ENCODE results near the gene SMC6. TPM values are rescaled to one million over a fixed set of nuclear protein-coding genes. Genes with fewer than 3 reads are reported as not detected.

Gene SMC6
- total RNA-seq, 1 donor from 2014 or later: 127 TPM

- CTCF ChIA-PET: interaction anchor here (1.1 kb wide), 1 partner anchor 75 kb away, joined by 3 read pairs; no protein-coding TSS in a partner anchor
- no peaks in the 10 kb centered on the region for H3K9me3 Mint-ChIP-seq
- intact Hi-C loops (cut with micrococcal nuclease): no loop called here
- DNase-seq (no peak), ATAC-seq (ENCODE audit: low read depth) (no peak)
- H3K27ac Mint-ChIP-seq: peak overlapping the region; percentile 50
- peaks cover 46% of the 10 kb centered on the region for H3K4me1 Mint-ChIP-seq
- H3K4me3 Mint-ChIP-seq: no peak overlapping the region
- POLR2A ChIA-PET: interaction anchor here (0.7 to 1.6 kb wide), 2 partner anchors 13 to 56 kb away, joined by 3 to 4 read pairs; no protein-coding TSS in a partner anchor
- H3K27me3 Mint-ChIP-seq: no peaks in the 10 kb centered on the region
- peaks cover 54% of the 10 kb centered on the region for H3K36me3 Mint-ChIP-seq (ENCODE audit: low read depth)
- no peak for TF ChIP-seq CTCF (IDR thresholded peaks at IDR 0.05)
These were observed 5.7 kb downstream of the SMC6 start for GRCh38 chr2:17747684-17748452.

DNA sequence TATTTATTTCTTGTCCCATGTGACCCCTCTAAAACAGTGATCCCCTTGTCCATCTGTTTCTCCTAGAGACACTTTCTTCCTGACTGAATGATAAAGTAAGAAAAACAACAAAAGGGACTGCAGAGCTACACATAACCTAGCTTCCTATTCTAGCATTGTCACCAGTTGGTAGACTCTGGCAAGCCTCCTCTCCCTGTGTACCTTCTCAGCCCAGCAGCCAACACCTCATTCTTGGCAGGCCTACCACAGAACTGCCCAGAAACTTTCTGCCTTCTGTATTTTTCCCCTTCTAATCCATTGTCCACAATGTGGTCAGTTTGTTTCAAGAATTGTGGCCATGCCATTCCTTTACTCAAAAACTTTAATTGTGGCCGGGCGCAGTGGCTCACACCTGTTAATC is 13.4 kb downstream of the SMC6 start:
- POLR2A ChIA-PET: interaction anchor here (0.6 to 0.7 kb wide), 2 partner anchors 46 to 66 kb away, joined by 3 to 5 read pairs; no protein-coding TSS in a partner anchor
- no peak for ATAC-seq (ENCODE audit: low read depth)
- TF ChIP-seq CTCF (IDR thresholded peaks at IDR 0.05): no peak
- peaks cover 87% of the 10 kb centered on the region for H3K36me3 Mint-ChIP-seq (ENCODE audit: low read depth)
- peak overlapping the region; percentile 20 for H3K27ac Mint-ChIP-seq
- peaks cover 7% of the 10 kb centered on the region for H3K4me1 Mint-ChIP-seq
- no peaks in the 10 kb centered on the region for H3K27me3 Mint-ChIP-seq
- H3K9me3 Mint-ChIP-seq: no peaks in the 10 kb centered on the region
- H3K4me3 Mint-ChIP-seq: no peak overlapping the region
- no peak for DNase-seq
- intact Hi-C loops (cut with micrococcal nuclease): no loop called here
- CTCF ChIA-PET: interaction anchor here (1.2 kb wide), 1 partner anchor 90 kb away, joined by 3 read pairs; no protein-coding TSS in a partner anchor

GRCh38 chr2:17736989-17737388 is 16.6 kb downstream of the SMC6 start:
- CTCF ChIA-PET: interaction anchor here (1.3 kb wide), 1 partner anchor 94 kb away, joined by 4 read pairs; no protein-coding TSS in a partner anchor
- Mint-ChIP-seq H3K4me3 (no peak overlapping the region), H3K27ac (peak overlapping the region; percentile 24), H3K36me3 (ENCODE audit: low read depth) (peaks cover 81% of the 10 kb centered on the region), H3K27me3 (no peaks in the 10 kb centered on the region), H3K9me3 (no peaks in the 10 kb centered on the region), H3K4me1 (peaks cover 10% of the 10 kb centered on the region)
- TF ChIP-seq CTCF (IDR thresholded peaks at IDR 0.05): no peak
- POLR2A ChIA-PET: no interaction called here
- DNase-seq (no peak), ATAC-seq (ENCODE audit: low read depth) (no peak)
- intact Hi-C loops (cut with micrococcal nuclease): loop anchor here (1.0 to 5.0 kb wide), 2 partner anchors 14 to 40 kb away; no protein-coding TSS in a partner anchor

DNA sequence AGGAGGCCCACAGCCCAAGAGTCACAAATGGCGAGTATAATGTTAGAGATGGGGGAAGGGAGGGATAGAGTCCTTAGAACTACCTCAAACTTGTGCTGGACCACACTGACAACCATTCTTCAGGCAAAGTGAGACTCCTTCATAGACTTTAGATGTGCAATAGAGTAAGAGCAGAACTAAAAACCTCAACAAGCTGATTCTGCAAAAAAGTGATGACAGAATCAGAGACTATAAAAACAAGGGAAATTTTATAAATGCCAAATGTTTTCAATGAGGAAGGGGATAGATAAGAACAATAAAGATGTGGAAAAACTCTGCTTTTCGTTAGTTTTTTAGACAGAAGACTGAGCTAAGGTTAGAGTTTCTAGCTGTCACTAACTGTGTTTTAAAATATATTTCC is 17.7 kb downstream of the SMC6 start:
- CTCF ChIA-PET: interaction anchor here (0.9 to 1.3 kb wide), 2 partner anchors 16 to 95 kb away, joined by 4 to 5 read pairs; no protein-coding TSS in a partner anchor
- ATAC-seq (ENCODE audit: low read depth) (no peak), DNase-seq (no peak)
- POLR2A ChIA-PET: no interaction called here
- Mint-ChIP-seq H3K36me3 (ENCODE audit: low read depth) (peaks cover 82% of the 10 kb centered on the region), H3K27me3 (no peaks in the 10 kb centered on the region), H3K9me3 (no peaks in the 10 kb centered on the region), H3K27ac (peak overlapping the region; percentile 56), H3K4me1 (peaks cover 6% of the 10 kb centered on the region), H3K4me3 (no peak overlapping the region)
- TF ChIP-seq CTCF (IDR thresholded peaks at IDR 0.05): no peak
- intact Hi-C loops (cut with micrococcal nuclease): loop anchor here (1.0 to 5.0 kb wide), 2 partner anchors 13 to 39 kb away; no protein-coding TSS in a partner anchor

GRCh38 chr2:17733599-17733998 is 20.0 kb downstream of the SMC6 start:
- Mint-ChIP-seq H3K27me3 (no peaks in the 10 kb centered on the region), H3K9me3 (no peaks in the 10 kb centered on the region), H3K4me3 (no peak overlapping the region), H3K27ac (peak overlapping the region; percentile 8), H3K4me1 (peaks cover 5% of the 10 kb centered on the region), H3K36me3 (ENCODE audit: low read depth) (peaks cover 78% of the 10 kb centered on the region)
- intact Hi-C loops (cut with micrococcal nuclease): no loop called here
- ChIA-PET POLR2A (interaction anchor here (0.6 to 1.4 kb wide), 3 partner anchors 20 to 42 kb away, joined by 4 to 6 read pairs (median 5); partner anchors contain the start of genes GEN1 and SMC6), CTCF (interaction anchor here (0.7 to 2.8 kb wide), 4 partner anchors 9 to 98 kb away, joined by 3 to 11 read pairs (median 4); no protein-coding TSS in a partner anchor)
- TF ChIP-seq CTCF (IDR thresholded peaks at IDR 0.05): no peak
- no peak for DNase-seq
- no peak for ATAC-seq (ENCODE audit: low read depth)

Measured in activated B cell treated with CpG ODN at 0.5 μM for 24 hours (primary cell).